HPDE6-E6E7 (cell line): ENCODE data around the gene ICA1.
"Not testable (repeated sequence)": the region's sequence is repeated elsewhere in the genome, so short reads cannot be mapped to it uniquely, and the experiment has no call there.

Experiments
- DNase-seq: peaks from one replicate; pipeline ENCODE4 v3.0.0; 2011; ENCODE audit warnings: missing footprints; ENCODE audit errors: extremely low spot score

The ICA1 gene

DNA sequence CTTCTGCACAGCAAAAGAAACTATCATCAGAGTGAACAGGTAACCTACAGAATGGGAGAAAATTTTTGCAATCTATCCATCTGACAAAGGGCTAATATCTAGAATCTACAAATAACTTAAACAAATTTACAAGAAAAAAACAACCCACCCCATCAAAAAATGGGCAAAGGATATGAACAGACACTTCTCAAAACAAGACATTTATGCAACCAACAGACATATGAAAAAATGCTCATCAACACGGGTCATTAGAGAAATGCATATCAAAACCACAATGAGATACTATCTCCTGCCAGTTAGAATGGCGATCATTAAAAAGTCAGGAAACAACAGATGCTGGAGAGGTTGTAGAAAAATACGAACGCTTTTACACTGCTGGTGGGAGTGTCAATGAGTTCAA is 160.7 kb downstream of the ICA1 start:
- DNase-seq = not testable (repeated sequence)

DNA sequence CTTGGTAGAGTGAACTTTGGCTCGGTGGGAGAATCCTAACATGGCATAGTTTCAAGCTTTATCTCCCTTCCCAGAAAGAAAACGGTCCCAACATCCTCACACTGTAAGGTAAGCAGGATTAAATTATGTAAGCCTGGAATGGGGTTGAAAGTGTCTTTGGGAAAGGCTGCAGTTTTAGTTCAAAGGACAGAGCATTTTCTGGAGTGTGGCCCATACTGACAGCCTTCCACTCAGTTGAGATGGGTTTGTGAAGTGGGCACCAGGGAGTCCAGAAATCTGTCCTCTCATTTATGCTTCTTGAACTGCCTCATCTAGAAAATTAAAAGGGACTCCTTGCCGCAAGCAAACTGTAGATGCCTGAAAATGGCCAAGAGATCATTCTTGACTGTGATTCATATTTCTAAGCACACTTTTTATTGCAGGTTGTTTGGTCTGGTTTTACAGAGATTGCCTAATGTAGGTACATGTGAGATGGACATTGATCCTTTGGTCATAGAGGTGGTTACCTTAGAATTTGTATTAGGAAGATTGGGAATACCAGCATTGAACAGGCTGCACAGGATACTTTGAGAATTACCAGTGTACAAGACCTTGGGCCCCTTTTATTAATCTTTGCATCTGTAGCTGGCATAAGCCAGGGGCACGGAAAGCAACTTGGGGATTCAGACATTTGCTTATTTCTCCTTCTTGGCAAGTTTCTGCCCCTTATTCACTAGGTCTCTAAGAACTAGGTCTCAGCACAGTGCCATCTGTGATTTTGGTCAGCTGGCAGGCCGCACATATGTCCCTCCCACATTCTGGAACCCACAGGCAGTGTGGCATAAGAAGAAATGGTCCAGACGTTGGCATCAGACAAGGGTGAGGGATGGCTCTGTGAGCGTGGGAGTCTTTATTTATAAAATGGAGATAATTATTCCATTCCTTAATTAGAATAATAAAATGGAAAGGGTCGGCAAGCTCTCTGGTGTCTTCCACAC is 167.5 kb downstream of the ICA1 start:
- no peak for DNase-seq

DNA sequence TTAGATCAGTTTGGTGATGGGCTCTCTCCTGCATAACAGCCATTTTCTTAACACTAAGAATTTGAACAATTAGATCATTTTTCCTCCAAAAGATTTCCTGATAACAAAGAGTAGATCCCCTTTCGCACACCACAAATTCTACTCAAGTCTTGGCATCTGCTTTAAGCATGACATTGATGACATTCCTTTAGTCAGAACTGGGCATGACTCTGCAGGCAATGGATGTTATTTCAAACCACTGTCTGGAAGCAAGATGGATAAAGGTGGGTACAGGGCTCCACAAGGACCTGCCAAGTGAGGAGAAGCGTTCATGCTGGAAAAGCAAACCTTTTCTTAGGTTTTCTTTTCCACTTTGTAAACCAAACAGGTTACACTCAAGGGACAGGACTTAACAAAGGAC is 169.8 kb downstream of the ICA1 start:
- no peak for DNase-seq

DNA sequence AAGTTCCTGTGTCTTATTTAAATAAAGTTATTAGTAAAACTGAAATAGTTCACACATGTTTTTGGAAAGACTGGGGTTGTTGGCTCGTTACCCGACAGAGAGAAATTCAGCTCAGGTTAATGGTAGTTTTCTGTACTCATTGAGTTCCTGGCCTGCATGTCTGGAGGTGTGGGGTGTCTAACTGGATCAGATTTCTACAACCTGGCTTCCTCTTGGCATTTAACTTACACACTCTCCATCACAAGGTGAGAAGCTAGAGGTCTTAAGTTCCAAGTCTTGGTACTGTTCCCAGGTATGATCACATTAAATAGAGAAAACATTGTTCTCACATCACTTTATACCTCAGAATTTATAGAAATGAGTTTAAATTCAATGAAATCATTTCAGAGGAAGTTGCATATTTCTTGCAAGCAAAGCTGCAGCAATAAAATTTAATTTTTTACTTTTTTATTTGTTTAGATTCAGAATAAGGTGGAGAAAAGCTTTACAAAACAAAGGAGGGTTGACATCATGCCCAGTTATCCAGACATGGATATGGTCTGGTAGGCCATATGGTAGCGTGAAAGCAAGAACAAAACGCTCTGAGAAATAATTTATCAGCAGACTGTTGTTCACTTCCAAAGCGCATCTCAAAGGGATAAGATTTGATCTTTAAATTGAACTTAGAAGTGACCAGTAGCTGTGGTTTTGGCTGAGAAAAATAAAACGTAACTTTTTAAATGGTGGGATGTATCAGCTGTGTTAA is 172.8 kb downstream of the ICA1 start:
- DNase-seq = no peak

DNA sequence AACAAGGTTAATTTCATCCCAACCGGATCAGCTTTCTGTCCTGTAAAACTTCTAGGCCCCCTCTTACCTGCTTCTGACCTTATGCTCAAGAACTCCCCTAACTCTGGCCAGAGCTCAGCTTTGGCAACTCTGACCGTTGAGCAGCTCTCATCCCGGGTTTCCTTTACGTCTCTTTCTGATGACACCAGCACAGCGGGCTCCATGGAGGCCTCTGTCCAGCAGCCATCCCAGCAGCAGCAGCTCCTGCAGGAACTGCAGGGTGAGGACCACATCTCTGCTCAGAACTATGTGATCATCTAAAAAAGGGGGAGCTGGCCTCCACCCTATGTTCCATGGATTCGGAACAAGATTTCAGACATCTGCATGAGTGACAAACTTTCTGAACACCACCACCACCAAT is 175.7 kb downstream of the ICA1 start:
- no peak for DNase-seq

DNA sequence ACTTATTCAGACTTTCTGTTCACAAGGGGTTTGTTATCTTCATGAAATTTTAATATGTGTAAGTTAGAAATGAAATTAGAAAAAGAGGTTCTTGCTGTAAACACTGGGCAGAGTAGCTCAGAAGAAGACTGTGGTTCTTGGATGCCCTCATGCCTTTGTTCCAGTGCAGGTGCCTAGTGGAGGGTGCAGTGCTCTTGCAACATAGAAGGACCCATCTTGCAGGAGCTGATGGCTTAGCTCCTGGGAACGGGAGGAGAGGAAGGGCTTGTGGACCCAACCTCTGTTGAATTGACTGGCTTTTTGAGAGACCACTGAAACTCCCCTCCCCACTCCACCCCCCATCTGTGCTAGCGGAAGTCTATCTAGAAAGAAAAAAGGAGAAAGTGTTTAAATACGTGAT is 176.5 kb downstream of the ICA1 start:
- DNase-seq = no peak

DNA sequence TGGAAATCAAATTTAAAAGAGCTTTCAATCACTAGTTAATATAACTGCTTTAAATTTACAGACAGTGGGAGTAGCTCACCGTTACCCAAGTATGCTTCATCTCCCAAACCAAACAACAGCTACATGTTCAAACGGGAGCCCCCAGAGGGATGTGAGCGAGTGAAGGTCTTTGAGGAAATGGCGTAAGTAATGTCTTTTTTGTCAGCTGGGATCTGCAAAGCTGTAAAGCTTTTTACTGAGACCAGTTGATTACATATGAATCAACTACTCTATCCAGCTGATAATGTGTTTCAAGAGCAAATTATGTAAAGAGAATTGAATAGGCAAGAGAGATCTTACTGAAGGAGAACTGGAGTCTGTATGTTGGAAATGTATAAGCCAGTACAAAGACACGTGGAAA is 177.1 kb downstream of the ICA1 start:
- DNase-seq = no peak

DNA sequence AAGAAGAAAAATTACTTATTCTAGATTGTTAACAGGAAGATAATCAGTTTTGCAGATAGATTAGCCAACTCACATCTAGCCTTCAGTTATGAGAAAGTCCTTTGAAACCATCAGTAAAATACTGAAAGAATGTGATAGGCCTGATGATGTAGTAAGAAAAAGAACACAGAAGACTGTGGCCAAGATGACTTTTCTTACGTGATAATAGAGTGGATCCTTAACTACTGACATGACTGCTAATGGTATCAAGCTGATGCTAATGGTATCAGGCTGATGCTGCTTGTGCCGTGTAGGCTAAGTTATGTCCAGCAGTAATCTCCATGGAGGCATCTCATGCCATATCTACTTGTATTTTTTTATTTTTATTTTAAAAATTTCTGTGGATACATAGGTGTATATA is 179.2 kb downstream of the ICA1 start:
- DNase-seq = no peak

DNA sequence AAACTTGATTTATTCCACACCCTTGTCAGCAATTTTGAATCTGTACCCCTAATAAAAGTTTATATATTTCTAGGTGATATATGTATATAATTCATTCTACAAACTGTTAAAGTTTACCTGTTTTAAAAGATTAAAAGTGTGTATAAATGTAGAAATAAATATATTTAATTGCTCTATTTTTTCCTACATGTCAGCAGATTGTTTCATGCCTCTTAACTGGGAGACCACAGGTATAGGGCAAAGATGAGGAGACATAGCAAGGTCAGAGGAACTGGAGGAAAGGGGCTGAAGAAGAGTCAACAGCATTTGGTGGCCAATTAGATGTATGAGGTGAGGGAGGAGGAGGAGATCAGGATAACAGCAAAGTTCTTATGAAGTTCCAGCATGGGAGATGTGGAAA is 183.5 kb downstream of the ICA1 start:
- DNase-seq = no peak

DNA sequence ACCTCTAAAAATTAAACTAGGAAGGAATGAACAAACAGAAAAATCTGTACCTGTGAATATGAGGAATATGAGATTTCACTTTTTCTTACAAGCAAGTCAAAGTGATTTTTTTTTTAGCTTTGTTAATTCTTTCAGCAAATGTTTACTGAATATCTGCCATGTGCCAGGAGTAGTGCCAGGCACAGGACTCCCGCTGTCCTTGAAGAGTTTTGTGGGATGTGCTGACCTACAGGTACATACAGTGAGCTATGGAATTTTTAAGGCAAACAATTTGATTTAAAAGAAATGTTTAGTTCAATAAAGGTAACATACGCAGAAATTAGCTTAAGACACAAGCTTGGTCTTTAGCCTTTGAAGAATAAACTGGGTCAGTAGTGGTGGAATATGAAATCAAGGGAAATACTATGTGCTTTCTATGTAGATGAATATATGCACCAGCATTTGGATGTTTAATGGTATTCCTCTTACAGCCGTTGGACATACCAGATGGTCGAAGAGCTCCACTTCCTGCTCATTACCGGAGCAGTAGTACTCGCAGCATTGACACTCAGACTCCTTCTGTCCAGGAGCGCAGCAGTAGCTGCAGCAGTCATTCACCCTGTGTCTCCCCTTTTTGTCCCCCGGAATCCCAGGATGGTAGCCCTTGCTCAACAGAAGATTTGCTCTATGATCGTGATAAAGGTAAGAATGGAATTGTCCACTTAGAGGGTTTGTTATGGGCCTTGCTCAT is 191.4 kb downstream of the ICA1 start:
- DNase-seq = no peak

DNA sequence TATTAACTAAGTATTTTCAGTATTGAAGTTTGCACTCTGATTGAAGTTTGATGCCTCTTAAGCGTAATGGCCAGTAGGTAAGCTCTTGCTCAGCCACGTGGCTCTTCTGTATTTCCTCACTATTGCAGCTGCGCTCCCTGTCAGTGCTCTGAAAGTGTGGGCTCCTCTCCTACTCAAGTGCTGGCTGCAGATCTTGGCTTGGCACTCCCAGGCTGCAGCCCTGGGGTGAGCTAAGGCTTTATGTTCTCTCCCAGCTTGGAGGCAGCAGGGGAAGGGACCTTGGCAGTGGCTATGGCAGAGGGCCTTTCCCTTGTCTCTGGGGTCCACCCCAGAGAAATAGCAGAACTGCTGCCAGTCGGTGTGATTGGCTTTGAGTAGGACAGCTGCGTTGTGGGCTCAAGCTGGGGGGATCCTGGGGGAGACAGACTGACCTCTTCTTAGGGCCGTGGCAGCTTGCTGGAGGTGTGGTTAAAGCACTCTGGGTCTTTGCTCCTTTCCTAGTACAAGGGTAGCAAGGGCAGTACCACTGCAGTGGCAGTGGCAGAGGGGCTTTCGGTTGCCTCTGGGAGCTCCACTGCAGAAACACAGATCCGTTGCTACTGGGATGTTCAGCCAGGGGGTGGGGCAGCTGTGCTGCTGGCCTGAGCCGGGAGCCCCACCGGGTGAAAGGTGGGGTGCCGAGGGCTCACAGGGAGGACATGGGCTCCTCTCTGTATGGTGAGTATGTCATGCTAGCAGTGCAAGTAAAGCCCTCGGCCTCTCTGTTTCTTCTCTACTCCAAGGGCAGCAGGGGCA is 192.9 kb downstream of the ICA1 start:
- no peak for DNase-seq

DNA sequence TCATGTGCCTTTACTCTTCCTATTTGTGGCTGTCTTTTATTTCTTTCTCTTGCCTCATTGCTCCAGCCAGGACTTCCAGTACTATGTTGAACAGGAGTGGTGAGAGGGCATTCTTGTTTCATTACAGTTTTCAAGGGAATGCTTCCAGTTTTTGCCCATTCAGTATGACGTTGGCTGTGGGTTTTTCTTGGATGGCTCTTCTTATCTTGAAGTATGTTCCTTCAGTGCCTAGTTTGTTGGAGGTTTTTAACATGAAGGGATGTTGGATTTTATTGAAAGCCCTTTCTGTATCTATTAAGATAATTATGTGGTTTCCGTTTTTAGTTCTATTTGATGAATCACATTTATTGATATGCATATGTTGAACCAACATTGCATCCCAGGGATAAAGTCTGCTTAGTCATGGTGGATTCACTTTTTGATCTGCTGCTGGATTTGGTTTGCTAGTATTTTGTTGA is 196.6 kb downstream of the ICA1 start:
- DNase-seq = no peak

DNA sequence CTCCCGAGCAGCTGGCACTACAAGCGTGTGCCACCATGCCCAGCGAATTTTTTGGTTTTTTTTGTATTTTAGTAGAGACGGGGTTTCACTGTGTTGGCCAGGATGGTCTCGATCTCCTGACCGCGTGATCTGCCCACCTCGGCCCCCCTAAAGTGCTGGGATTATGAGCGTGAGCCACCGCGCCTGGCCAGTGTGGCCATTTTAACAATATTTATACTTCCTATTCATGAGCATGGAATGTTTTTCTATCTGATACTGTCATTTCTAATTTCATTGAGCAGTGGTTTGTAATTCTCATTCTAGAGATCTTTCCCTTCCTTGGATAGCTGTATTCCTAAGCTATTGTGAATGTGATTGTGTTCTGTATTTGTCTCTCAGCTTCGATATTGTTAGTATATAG is 197.1 kb downstream of the ICA1 start:
- no peak for DNase-seq

DNA sequence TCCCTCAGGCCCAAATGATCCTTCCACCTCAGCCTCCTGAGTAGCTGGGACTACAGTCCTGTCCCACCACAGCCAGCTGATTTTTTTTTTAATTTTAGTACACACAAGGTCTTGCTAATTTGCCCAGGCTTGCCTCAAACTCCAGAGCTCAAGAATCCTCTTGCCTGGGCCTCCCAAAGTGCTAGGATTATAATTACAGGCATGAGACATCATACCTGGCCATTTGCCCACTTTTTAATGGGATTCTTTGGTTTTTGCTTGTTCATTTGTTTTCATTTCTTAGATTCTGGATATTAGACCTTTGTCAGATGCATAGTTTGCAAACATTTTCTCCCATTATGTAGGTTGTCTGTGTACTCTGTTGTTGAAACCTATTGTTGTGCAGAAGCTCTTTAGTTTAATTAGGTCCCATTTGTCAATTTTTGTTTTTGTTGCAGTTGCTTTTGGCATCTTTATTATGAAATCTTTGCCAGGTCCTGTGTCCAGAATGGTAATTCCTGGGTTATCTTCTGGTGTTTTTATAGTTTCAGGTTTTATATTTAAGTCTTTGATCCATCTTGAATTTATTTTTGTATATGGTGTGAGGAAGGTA is 198.2 kb downstream of the ICA1 start:
- no peak for DNase-seq

DNA sequence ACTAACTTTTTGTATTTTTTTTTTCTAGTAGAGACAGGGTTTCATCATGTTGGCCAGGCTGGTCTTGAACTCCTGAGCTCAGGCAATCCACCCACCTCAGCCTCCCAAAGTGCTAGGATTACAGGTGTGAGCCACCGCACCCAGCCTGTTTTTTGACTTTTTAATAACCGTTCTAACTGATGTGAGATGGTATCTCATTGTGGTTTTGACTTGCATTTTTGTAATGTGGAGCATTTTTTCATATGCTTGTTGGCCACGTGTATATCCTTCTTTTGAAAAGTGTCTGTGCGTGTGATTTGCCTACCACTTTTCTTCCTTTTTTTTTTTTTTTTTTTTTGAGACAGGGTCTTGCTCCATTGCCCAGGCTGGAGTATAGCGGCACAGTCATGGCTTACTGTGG is 198.7 kb downstream of the ICA1 start:
- DNase-seq = not testable (repeated sequence)
